ENCODE measurements around the gene MAGI2.

DNA sequence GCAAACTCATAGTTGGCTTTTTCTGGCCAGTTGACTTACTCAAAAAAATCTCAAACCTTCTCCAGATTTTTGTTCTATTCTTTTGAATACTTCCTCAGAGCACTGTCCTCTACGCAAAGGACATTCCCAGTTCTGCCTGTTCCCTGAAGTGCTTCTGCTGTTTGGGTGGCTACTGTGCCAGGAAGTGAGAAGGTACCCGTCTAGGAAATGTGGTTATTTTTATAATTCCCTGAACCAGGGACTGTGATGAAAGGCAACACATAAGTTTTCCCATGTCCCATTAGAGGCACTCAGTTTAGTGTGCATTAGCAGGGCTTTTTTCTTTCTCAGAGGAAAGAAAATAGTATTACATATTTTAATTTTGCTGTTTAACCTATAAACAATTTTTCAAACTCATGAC is 1284.6 kb downstream of the MAGI2 start:
- TF ChIP-seq EZH2 (IDR thresholded peaks at IDR 0.05; ENCODE audit: insufficient read depth, poor library complexity, severe bottlenecking) (no peak), EZH2phosphoT487 (IDR thresholded peaks at IDR 0.05; ENCODE audit: insufficient read depth, low read depth) (no peak)
